ENCODE data around the gene GABRD. TPM values are rescaled to one million over a fixed set of nuclear protein-coding genes. Genes with fewer than 3 reads are reported as not detected.
A peak's percentile ranks its signal among the peaks of the same experiment; 100 is the strongest.

Gene GABRD
- total and polyA plus RNA-seq, 2 experiments from 2014 or later = 2.1 to 5.1 TPM

DNA sequence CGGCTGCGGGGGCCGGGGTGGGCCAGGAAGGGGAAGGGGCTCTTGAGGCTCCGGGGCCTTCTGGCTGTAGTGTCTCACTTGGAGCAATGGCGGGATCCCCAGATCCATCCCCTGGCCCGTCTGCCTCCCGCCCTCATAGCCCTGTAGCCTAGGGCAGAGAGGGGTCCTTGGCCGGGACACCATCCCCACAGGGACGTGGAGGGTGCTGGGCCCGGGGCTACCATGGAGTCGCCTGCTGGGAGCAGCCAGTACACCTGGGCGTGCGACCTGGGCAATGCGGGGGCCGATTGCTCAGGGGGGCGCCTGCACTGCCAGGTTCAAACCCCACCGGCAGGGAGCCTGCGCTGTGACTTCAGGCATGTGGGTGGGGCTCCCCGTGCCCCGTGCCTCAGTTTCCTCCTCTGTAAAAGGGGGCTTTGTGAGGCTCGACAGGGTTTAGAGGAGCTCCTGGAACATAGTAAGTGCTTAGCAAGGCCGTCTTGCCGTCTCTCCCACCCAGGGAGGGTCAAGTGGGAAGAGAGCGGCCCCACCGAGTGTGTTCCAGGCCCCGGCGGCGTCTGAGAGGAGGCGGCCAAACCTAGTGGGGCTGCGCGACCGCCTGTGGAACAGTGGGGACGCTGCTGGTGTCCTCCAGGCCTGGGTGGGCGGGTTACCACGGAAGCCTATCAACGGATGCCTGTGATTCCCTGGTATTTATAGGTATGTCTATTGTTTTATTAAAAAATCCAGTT lies 51.8 kb downstream of the GABRD start (continued):
- TF ChIP-seq, protein P1, sequence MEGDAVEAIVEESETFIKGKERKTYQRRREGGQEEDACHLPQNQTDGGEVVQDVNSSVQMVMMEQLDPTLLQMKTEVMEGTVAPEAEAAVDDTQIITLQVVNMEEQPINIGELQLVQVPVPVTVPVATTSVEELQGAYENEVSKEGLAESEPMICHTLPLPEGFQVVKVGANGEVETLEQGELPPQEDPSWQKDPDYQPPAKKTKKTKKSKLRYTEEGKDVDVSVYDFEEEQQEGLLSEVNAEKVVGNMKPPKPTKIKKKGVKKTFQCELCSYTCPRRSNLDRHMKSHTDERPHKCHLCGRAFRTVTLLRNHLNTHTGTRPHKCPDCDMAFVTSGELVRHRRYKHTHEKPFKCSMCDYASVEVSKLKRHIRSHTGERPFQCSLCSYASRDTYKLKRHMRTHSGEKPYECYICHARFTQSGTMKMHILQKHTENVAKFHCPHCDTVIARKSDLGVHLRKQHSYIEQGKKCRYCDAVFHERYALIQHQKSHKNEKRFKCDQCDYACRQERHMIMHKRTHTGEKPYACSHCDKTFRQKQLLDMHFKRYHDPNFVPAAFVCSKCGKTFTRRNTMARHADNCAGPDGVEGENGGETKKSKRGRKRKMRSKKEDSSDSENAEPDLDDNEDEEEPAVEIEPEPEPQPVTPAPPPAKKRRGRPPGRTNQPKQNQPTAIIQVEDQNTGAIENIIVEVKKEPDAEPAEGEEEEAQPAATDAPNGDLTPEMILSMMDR (conservative IDR thresholded peaks at IDR 0.05; ENCODE audit: low read depth in 2 of 2) = no peak
- TF ChIP-seq, protein P2, sequence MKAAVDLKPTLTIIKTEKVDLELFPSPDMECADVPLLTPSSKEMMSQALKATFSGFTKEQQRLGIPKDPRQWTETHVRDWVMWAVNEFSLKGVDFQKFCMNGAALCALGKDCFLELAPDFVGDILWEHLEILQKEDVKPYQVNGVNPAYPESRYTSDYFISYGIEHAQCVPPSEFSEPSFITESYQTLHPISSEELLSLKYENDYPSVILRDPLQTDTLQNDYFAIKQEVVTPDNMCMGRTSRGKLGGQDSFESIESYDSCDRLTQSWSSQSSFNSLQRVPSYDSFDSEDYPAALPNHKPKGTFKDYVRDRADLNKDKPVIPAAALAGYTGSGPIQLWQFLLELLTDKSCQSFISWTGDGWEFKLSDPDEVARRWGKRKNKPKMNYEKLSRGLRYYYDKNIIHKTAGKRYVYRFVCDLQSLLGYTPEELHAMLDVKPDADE (IDR thresholded peaks at IDR 0.05) = no peak
- TF ChIP-seq NANOG (IDR thresholded peaks at IDR 0.05; ENCODE audit: borderline replicate concordance) (no peak), CREB1 (CRISPR knock-in tag; IDR thresholded peaks at IDR 0.05; ENCODE audit: low read depth) (no peak)

DNA sequence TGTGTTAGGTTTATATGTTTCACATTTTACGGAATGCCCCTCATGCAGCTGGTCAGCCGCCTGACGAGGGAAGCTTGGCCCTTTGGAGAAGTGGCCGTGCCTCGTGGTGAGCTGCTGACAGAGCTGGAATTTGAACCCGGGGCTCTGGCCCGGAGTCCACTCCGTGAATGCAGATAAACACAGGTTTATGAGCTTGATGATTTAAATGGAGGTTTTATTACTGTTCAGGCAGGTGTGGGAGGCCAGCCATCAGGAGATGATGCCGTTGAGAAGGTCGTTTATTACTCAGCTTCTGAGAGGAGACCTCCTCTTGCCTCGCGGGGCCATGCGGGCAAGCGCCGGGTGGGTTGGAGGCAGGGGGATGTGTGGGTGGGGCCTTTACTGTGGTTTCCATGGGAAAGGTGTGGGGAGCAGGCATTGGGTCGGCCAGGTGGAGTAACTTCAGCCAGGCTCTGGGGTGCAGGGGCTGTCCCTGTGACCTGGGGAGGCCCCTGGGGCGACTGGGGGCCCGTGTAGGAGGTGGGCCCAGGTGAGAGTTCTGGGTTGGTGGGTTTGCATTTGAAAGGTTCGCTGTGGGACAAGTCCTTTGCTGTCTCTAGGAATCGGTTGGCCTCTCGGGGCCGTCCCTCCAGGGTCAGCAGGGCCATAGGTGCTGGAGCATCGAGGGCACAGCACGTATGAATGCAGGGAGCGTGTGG lies 53.1 kb downstream of the GABRD start:
- peaks cover 36% of the 10 kb centered on the region for H3K79me2 ChIP-seq (replicated peaks; ENCODE audit: insufficient read depth)
- H3K27me3 ChIP-seq (ENCODE audit: insufficient read depth) = no peaks in the 10 kb centered on the region
- DNase-seq (ENCODE audit: low spot score) (no peak), ATAC-seq (peak; percentile 10; the same call in 1 of the 3 replicates)
- H3K9me2 ChIP-seq (ENCODE audit: insufficient read depth) = no peaks in the 10 kb centered on the region
- H2AFZ ChIP-seq = no peak overlapping the region
- H3K36me3 ChIP-seq (ENCODE audit: insufficient read depth) = no peaks in the 10 kb centered on the region
- H3K4me2 ChIP-seq = no peak overlapping the region
- H3K27me3 Mint-ChIP-seq (ENCODE audit: insufficient read depth, low read depth, poor library complexity) = peaks cover 14% of the 10 kb centered on the region
- no peaks in the 10 kb centered on the region for H3F3A ChIP-seq (replicated peaks; ENCODE audit: low read depth)
- H3K27ac ChIP-seq (ENCODE audit: low read depth) = no peak overlapping the region
- H3K9me3 Mint-ChIP-seq = peaks cover 5% of the 10 kb centered on the region
- H3K36me3 Mint-ChIP-seq (ENCODE audit: low read depth) = peaks cover 12% of the 10 kb centered on the region
- H3K4me1 ChIP-seq (ENCODE audit: insufficient read depth) = no peaks in the 10 kb centered on the region
- H3K4me3 Mint-ChIP-seq = no peak overlapping the region
- no peaks in the 10 kb centered on the region for H4K20me1 ChIP-seq (replicated peaks; ENCODE audit: insufficient read depth)
- H3K4me1 Mint-ChIP-seq = peaks cover 20% of the 10 kb centered on the region
- no peak overlapping the region for H3K4me3 ChIP-seq
- peak overlapping the region; percentile 49 for H3K27ac Mint-ChIP-seq
- TF ChIP-seq EZH2 (IDR thresholded peaks at IDR 0.05; ENCODE audit: low read depth, unreplicated experiment) (no peak), EZH2phosphoT487 (IDR thresholded peaks at IDR 0.05; ENCODE audit: unreplicated experiment) (no peak), NANOG (IDR thresholded peaks at IDR 0.05; ENCODE audit: borderline replicate concordance) (no peak), ZNF331 (CRISPR knock-in tag; IDR thresholded peaks at IDR 0.05; ENCODE audit: low read depth) (no peak), JUNB (IDR thresholded peaks at IDR 0.05; ENCODE audit: unreplicated experiment) (no peak), POLR2AphosphoS5 (IDR thresholded peaks at IDR 0.05; ENCODE audit: low read depth) (no peak), ZNF114 (CRISPR knock-in tag; IDR thresholded peaks at IDR 0.05) (no peak)
- TF ChIP-seq, protein P3, sequence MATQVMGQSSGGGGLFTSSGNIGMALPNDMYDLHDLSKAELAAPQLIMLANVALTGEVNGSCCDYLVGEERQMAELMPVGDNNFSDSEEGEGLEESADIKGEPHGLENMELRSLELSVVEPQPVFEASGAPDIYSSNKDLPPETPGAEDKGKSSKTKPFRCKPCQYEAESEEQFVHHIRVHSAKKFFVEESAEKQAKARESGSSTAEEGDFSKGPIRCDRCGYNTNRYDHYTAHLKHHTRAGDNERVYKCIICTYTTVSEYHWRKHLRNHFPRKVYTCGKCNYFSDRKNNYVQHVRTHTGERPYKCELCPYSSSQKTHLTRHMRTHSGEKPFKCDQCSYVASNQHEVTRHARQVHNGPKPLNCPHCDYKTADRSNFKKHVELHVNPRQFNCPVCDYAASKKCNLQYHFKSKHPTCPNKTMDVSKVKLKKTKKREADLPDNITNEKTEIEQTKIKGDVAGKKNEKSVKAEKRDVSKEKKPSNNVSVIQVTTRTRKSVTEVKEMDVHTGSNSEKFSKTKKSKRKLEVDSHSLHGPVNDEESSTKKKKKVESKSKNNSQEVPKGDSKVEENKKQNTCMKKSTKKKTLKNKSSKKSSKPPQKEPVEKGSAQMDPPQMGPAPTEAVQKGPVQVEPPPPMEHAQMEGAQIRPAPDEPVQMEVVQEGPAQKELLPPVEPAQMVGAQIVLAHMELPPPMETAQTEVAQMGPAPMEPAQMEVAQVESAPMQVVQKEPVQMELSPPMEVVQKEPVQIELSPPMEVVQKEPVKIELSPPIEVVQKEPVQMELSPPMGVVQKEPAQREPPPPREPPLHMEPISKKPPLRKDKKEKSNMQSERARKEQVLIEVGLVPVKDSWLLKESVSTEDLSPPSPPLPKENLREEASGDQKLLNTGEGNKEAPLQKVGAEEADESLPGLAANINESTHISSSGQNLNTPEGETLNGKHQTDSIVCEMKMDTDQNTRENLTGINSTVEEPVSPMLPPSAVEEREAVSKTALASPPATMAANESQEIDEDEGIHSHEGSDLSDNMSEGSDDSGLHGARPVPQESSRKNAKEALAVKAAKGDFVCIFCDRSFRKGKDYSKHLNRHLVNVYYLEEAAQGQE (IDR thresholded peaks at IDR 0.05; ENCODE audit: unreplicated experiment) = no peak
- TF ChIP-seq, protein P2 (IDR thresholded peaks at IDR 0.05) = no peak
- TF ChIP-seq, protein P1 (conservative IDR thresholded peaks at IDR 0.05; ENCODE audit: low read depth in 2 of 2) = no peak
